Omental fat pad (tissue), 4 donors: ENCODE measurements around the gene NBL1. TPM values are rescaled to one million over a fixed set of nuclear protein-coding genes. Genes with fewer than 3 reads are reported as not detected.

Experiments
- ATAC-seq: fragments of 150-250 bp; one replicate; pipeline ENCODE4 v1.9.1; 2016; ENCODE audit warnings: mild to moderate bottlenecking, moderate library complexity; ENCODE audit not compliant: low FRiP score
- DNase-seq: peaks from one replicate; pipeline ENCODE4 v3.0.0-alpha.2; 2019; ENCODE audit warnings: low spot score
- total RNA-seq, 4 donors: library from RNA; depleted of rRNA; stranded (reverse); fragments of >200 nt; gene quantifications; one replicate each; pipeline ENCODE4 v1.1.0, GENCODE V29; 2016
- TF ChIP-seq, protein P1 (sequence below), 3 donors: fragments of 450-650 bp; IDR thresholded peaks; one replicate each; pipeline ENCODE4 v1.5.1; 2016 to 2017; ENCODE audit warnings: antibody characterized with exemption in 3 of 3, mild to moderate bottlenecking in 3 of 3, moderate library complexity in 2 of 3

Gene NBL1
- total RNA-seq, 4 donors from 2014 or later, result 36.8 to 97.9 (median 72.8) TPM

DNA sequence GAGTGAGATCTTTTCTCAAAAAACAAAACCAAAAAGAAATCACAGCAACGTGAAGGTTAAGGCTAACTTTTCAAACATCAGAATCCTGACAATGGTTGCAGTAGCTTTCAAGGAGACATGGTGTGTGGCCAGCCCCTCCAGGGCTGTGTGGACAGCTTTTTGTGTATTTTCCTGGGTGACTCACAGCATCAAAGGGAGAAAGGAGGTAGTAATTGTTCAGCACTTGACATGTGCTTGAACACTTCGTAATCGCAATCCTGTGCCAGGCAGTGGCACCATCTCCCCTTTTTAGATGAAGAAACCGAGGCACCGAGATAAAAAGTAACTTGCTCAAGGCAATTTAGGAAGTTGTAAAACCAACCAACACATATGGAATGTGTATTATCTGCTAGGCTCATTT lies 10.3 kb downstream of the NBL1 start:
- DNase-seq (no peak), ATAC-seq (peak; percentile 42)
- TF ChIP-seq, protein P1, sequence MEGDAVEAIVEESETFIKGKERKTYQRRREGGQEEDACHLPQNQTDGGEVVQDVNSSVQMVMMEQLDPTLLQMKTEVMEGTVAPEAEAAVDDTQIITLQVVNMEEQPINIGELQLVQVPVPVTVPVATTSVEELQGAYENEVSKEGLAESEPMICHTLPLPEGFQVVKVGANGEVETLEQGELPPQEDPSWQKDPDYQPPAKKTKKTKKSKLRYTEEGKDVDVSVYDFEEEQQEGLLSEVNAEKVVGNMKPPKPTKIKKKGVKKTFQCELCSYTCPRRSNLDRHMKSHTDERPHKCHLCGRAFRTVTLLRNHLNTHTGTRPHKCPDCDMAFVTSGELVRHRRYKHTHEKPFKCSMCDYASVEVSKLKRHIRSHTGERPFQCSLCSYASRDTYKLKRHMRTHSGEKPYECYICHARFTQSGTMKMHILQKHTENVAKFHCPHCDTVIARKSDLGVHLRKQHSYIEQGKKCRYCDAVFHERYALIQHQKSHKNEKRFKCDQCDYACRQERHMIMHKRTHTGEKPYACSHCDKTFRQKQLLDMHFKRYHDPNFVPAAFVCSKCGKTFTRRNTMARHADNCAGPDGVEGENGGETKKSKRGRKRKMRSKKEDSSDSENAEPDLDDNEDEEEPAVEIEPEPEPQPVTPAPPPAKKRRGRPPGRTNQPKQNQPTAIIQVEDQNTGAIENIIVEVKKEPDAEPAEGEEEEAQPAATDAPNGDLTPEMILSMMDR (IDR thresholded peaks at IDR 0.05), result no peak

DNA sequence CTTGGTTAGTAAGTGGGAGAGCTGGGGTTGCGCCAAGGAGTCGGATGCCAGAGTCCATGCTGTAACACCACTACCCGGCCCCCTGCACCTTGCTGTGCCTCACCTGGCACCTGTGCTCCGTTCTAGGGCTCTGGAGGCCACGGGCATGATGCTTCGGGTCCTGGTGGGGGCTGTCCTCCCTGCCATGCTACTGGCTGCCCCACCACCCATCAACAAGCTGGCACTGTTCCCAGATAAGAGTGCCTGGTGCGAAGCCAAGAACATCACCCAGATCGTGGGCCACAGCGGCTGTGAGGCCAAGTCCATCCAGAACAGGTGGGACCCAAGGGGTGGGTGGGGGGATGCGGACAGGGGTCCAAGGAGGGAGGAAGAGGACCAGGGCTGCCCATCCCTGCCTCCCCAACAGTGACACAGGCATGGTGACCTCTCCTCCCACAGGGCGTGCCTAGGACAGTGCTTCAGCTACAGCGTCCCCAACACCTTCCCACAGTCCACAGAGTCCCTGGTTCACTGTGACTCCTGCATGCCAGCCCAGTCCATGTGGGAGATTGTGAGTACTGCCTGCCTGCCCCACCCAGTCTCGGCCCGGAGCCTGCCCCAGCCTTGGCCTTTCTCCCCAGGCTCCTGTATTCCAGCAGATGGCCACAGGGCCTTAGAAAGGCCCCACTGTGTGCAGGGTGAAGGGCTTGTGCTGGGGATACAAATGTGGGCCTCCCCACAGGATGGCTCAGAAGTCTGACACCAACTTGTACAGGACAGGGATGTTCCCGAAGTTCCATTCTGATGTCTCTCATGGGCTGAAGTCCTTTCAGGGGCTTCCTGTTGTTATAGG lies 11.0 kb downstream of the NBL1 start:
- ATAC-seq, result no peak
- no peak for DNase-seq
- TF ChIP-seq, protein P1 (IDR thresholded peaks at IDR 0.05), result no peak

- DNase-seq, result no peak
- TF ChIP-seq, protein P1 (IDR thresholded peaks at IDR 0.05), result no peak
- ATAC-seq, result no peak
These were observed 11.6 kb downstream of the NBL1 start for GRCh38 chr1:19655718-19656080.

GRCh38 chr1:19656134-19656779 lies 12.1 kb downstream of the NBL1 start:
- no peak for ATAC-seq
- TF ChIP-seq, protein P1 (IDR thresholded peaks at IDR 0.05), result no peak
- DNase-seq, result no peak

DNA sequence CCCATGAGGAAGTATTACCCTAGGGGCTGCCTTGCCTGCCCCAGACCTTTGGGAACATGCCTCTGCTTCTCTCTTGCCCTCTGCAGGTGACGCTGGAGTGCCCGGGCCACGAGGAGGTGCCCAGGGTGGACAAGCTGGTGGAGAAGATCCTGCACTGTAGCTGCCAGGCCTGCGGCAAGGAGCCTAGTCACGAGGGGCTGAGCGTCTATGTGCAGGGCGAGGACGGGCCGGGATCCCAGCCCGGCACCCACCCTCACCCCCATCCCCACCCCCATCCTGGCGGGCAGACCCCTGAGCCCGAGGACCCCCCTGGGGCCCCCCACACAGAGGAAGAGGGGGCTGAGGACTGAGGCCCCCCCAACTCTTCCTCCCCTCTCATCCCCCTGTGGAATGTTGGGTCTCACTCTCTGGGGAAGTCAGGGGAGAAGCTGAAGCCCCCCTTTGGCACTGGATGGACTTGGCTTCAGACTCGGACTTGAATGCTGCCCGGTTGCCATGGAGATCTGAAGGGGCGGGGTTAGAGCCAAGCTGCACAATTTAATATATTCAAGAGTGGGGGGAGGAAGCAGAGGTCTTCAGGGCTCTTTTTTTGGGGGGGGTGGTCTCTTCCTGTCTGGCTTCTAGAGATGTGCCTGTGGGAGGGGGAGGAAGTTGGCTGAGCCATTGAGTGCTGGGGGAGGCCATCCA lies 12.8 kb downstream of the NBL1 start:
- TF ChIP-seq, protein P1 (IDR thresholded peaks at IDR 0.05), result no peak
- ATAC-seq (no peak), DNase-seq (no peak)

DNA sequence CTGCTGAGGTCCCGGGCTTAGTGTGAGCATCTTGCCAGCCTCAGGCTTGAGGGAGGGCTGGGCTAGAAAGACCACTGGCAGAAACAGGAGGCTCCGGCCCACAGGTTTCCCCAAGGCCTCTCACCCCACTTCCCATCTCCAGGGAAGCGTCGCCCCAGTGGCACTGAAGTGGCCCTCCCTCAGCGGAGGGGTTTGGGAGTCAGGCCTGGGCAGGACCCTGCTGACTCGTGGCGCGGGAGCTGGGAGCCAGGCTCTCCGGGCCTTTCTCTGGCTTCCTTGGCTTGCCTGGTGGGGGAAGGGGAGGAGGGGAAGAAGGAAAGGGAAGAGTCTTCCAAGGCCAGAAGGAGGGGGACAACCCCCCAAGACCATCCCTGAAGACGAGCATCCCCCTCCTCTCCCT lies 13.4 kb downstream of the NBL1 start:
- no peak for ATAC-seq
- DNase-seq, result no peak
- TF ChIP-seq, protein P1 (IDR thresholded peaks at IDR 0.05), result no peak
